ENCODE data around the gene ANO1.

Gene ANO1

GRCh38 chr11:70161043-70161625 lies 83.0 kb downstream of the ANO1 start:
- H3K9me2 ChIP-seq (replicated peaks; ENCODE audit: insufficient read depth, low read length) = no peaks in the 10 kb centered on the region
- H3K27me3 ChIP-seq (ENCODE audit: low read length) = no peaks in the 10 kb centered on the region
- H3K4me3 ChIP-seq (ENCODE audit: insufficient read depth, low read length, poor library complexity, severe bottlenecking) = no peak overlapping the region
- H3K27ac ChIP-seq (ENCODE audit: low read depth, low read length) = no peak overlapping the region
- no peak overlapping the region for H3K4me2 ChIP-seq (ENCODE audit: low read depth, low read length, poor library complexity, severe bottlenecking)
- no peaks in the 10 kb centered on the region for H3F3A ChIP-seq (ENCODE audit: insufficient read depth)
- TF ChIP-seq CTCF (IDR thresholded peaks at IDR 0.05; ENCODE audit: insufficient read depth, low read length, poor library complexity, severe bottlenecking) (no peak), EZH2phosphoT487 (conservative IDR thresholded peaks at IDR 0.05; ENCODE audit: low read length) (no peak)
- H4K20me1 ChIP-seq (ENCODE audit: low read depth, low read length) = no peaks in the 10 kb centered on the region
- H3K9me3 ChIP-seq (ENCODE audit: insufficient read depth, low read length) = no peaks in the 10 kb centered on the region
- no peaks in the 10 kb centered on the region for H3K36me3 ChIP-seq (ENCODE audit: low read length)
- no peak overlapping the region for H2AFZ ChIP-seq (ENCODE audit: low read depth, low read length, severe bottlenecking)
- no peak overlapping the region for H3K9ac ChIP-seq (ENCODE audit: low read length)
- no peaks in the 10 kb centered on the region for H3K79me2 ChIP-seq (ENCODE audit: insufficient read depth, low read length)

GRCh38 chr11:70164705-70165104 lies 86.6 kb downstream of the ANO1 start:
- Histone ChIP-seq H4K20me1 (ENCODE audit: low read depth, low read length) (no peaks in the 10 kb centered on the region), H3K79me2 (ENCODE audit: insufficient read depth, low read length) (no peaks in the 10 kb centered on the region), H3K27ac (ENCODE audit: low read depth, low read length) (no peak overlapping the region), H3K4me3 (ENCODE audit: insufficient read depth, low read length, poor library complexity, severe bottlenecking) (no peak overlapping the region), H3K36me3 (ENCODE audit: low read length) (no peaks in the 10 kb centered on the region), H3K4me2 (ENCODE audit: low read depth, low read length, poor library complexity, severe bottlenecking) (no peak overlapping the region), H3K9ac (ENCODE audit: low read length) (no peak overlapping the region), H3K9me2 (replicated peaks; ENCODE audit: insufficient read depth, low read length) (no peaks in the 10 kb centered on the region), H3K9me3 (ENCODE audit: insufficient read depth, low read length) (no peaks in the 10 kb centered on the region), H3K27me3 (ENCODE audit: low read length) (no peaks in the 10 kb centered on the region), H3F3A (ENCODE audit: insufficient read depth) (no peaks in the 10 kb centered on the region), H2AFZ (ENCODE audit: low read depth, low read length, severe bottlenecking) (no peak overlapping the region)
- TF ChIP-seq CTCF (IDR thresholded peaks at IDR 0.05; ENCODE audit: insufficient read depth, low read length, poor library complexity, severe bottlenecking) (no peak), EZH2phosphoT487 (conservative IDR thresholded peaks at IDR 0.05; ENCODE audit: low read length) (no peak)

GRCh38 chr11:70167120-70167519 lies 89.0 kb downstream of the ANO1 start:
- Histone ChIP-seq H3K4me3 (ENCODE audit: insufficient read depth, low read length, poor library complexity, severe bottlenecking) (no peak overlapping the region), H3K27ac (ENCODE audit: low read depth, low read length) (no peak overlapping the region), H3K9me3 (ENCODE audit: insufficient read depth, low read length) (no peaks in the 10 kb centered on the region), H4K20me1 (ENCODE audit: low read depth, low read length) (no peaks in the 10 kb centered on the region), H3K27me3 (ENCODE audit: low read length) (no peaks in the 10 kb centered on the region), H3K36me3 (ENCODE audit: low read length) (no peaks in the 10 kb centered on the region), H3K79me2 (ENCODE audit: insufficient read depth, low read length) (no peaks in the 10 kb centered on the region), H3K9ac (ENCODE audit: low read length) (no peak overlapping the region), H2AFZ (ENCODE audit: low read depth, low read length, severe bottlenecking) (no peak overlapping the region), H3F3A (ENCODE audit: insufficient read depth) (no peaks in the 10 kb centered on the region), H3K4me2 (ENCODE audit: low read depth, low read length, poor library complexity, severe bottlenecking) (no peak overlapping the region), H3K9me2 (replicated peaks; ENCODE audit: insufficient read depth, low read length) (no peaks in the 10 kb centered on the region)
- TF ChIP-seq EZH2phosphoT487 (conservative IDR thresholded peaks at IDR 0.05; ENCODE audit: low read length) (no peak), CTCF (IDR thresholded peaks at IDR 0.05; ENCODE audit: insufficient read depth, low read length, poor library complexity, severe bottlenecking) (no peak)

All from SU-DHL-6 (cell line).